BJ (cell line): Measurements from ENCODE around the gene ZNF512B. TPM values are rescaled to one million over a fixed set of nuclear protein-coding genes. Genes with fewer than 3 reads are reported as not detected.
"Not testable (repeated sequence)": the region's sequence is repeated elsewhere in the genome, so short reads cannot be mapped to it uniquely, and the experiment has no call there.

Source experiments
- CTCF ChIA-PET: fragments of 350-600 bp; formaldehyde crosslinking; extraction: SDS; loops from one replicate; lab custom pipeline; 2021; ENCODE audit warnings: antibody characterized with exemption, inconsistent platforms; lab: Yijun Ruan, JAX
- POLR2A ChIA-PET: fragments of 300-600 bp; sonication (Branson Sonifier 250); formaldehyde crosslinking; extraction: SDS; loops from one replicate; lab custom pipeline; 2021; ENCODE audit warnings: antibody characterized with exemption; lab: Charles Lee
- DNase-seq: peaks from one replicate; pipeline ENCODE4 v3.0.0-alpha.2; 2011; ENCODE audit warnings: low read depth
- H3K27me3 ChIP-seq: 2 replicates; pipeline ENCODE4 v1.6.0; 2011; ENCODE audit warnings: low read length; ENCODE audit not compliant: control insufficient read depth, insufficient read depth
- H3K36me3 ChIP-seq: 2 replicates; pipeline ENCODE4 v1.5.1; 2011; ENCODE audit warnings: low read length; ENCODE audit not compliant: control insufficient read depth, insufficient read depth
- H3K4me3 ChIP-seq: 2 replicates; pipeline ENCODE4 v1.5.1; 2011; ENCODE audit warnings: low read depth, mild to moderate bottlenecking, control low read depth, low read length
- CTCF ChIP-seq: IDR thresholded peaks from 2 replicates; pipeline ENCODE4 v1.5.1; 2011; ENCODE audit warnings: low read depth, mild to moderate bottlenecking, control low read depth, inconsistent platforms, low read length, moderate library complexity; ENCODE audit not compliant: insufficient read depth
- polyA plus RNA-seq: library from polyadenylated mRNA; depleted of rRNA; stranded (reverse); fragments of >200 nt; gene quantifications from 2 replicates; pipeline ENCODE4 v1.2.3, GENCODE V29; 2011

ZNF512B gene
- polyA plus RNA-seq, 1 experiment: 6.0 TPM

DNA sequence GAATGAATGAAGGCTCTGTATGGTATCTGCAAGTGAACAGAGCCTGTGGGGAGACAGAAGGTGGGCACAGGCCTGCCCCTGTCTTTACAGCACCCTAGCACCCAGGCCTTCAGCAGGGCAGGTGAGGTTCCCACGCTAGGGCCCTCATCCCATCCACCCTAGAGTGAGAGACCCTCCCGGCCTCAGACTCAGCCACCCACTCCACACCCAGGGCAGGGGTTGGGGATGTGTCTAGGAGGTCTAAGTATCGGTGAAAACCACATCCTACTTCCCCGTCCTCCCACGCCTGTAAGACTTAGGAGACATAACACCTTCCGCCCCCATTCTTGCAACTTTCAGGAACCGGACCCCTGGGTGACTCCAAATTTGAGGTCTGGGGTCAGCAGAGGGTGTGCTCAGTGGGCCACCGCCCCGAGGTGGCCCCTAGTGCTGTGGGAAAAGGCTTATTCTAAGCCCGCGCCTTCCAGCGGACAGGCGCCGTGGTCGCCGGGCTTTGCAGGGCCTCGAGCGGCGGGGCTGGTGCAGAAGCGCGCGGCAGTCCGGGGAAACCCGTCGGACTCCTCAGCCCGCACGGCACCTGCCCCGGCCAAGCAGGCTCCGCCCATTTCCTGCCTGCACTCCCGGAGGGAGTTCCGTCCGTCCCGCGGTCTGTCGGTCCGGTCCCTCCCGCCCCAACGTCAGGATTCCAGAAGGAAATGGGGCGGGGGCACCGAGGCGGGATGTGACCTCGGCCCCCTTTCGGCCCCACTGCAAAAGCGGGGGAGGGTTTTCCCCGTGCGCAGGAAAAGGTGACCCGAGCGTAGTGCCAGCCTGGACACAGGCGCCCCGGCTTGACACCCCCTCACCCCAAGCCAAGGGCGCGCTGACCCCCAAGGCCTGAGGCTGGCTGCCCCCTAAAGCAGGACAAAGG is 8.8 kb upstream of the ZNF512B start:
- CTCF ChIA-PET: interaction anchor here (2.5 kb wide), 2 partner anchors 60 to 79 kb away, joined by 16 to 20 read pairs; no protein-coding TSS in a partner anchor
- DNase-seq: no peak
- POLR2A ChIA-PET: no interaction called here
- TF ChIP-seq CTCF: no peak
- Histone ChIP-seq H3K27me3 (no peaks in the 10 kb centered on the region), H3K36me3 (no peaks in the 10 kb centered on the region), H3K4me3 (peak overlapping the region; percentile 55)

GRCh38 chr20:63977739-63978276 is 8.1 kb upstream of the ZNF512B start:
- CTCF ChIA-PET: interaction anchor here (0.9 to 1.2 kb wide), 2 partner anchors 88 to 440 kb away, joined by 3 to 5 read pairs; partner anchors contain the start of gene PTK6
- no peak for DNase-seq
- no peak for TF ChIP-seq CTCF
- Histone ChIP-seq H3K27me3 (no peaks in the 10 kb centered on the region), H3K36me3 (no peaks in the 10 kb centered on the region), H3K4me3 (no peak overlapping the region)
- POLR2A ChIA-PET: no interaction called here

- ChIA-PET CTCF (interaction anchor here (0.9 to 1.2 kb wide), 2 partner anchors 88 to 439 kb away, joined by 3 to 5 read pairs; partner anchors contain the start of gene PTK6), POLR2A (no interaction called here)
- H3K36me3 ChIP-seq: no peaks in the 10 kb centered on the region
- no peak for TF ChIP-seq CTCF
- no peak overlapping the region for H3K4me3 ChIP-seq
- no peaks in the 10 kb centered on the region for H3K27me3 ChIP-seq
- DNase-seq: no peak
These were observed 7.4 kb upstream of the ZNF512B start for GRCh38 chr20:63976980-63977738.

DNA sequence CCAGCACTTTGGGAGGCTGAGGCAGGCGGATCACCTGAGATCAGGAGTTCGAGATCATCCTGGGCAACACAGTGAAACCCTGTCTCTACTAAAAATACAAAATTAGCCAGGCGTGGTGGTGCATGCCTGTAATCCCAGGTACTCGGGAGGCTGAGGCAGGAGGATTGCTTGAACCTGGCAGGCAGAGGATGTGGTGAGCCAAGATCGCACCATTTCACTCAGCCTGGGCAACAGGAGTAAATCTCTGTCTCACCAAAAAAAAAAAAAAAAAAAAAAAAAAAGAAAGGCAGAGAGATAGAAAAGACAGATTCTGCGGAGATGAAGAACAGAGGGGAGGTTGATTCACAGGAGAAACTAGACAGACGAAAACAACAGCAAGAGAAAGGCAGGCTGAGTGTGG is 6.8 kb upstream of the ZNF512B start:
- CTCF ChIA-PET: interaction anchor here (3.8 kb wide), 1 partner anchor 438 kb away, joined by 53 read pairs; the partner anchor contains the start of gene PTK6

GRCh38 chr20:63974402-63975200 is 4.9 kb upstream of the ZNF512B start:
- TF ChIP-seq CTCF: no peak
- CTCF ChIA-PET: interaction anchor here (0.6 to 3.8 kb wide), 34 partner anchors 11 to 666 kb away, joined by 3 to 53 read pairs (median 4); partner anchors contain the start of genes DNAJC5, PTK6, TPD52L2 and UCKL1
- no peaks in the 10 kb centered on the region for H3K27me3 ChIP-seq
- H3K4me3 ChIP-seq: no peak overlapping the region
- no peak for DNase-seq
- POLR2A ChIA-PET: no interaction called here
- H3K36me3 ChIP-seq: no peaks in the 10 kb centered on the region

More for the DNA sequence above, 6.8 kb upstream of the ZNF512B start:
- H3K36me3 ChIP-seq, H3K27me3 ChIP-seq, H3K4me3 ChIP-seq, POLR2A ChIA-PET, DNase-seq: not testable (repeated sequence)
